MM.1S (cell line): ENCODE results near the gene RIPOR2.

Experiments used
- DNase-seq: peaks from one replicate; pipeline ENCODE4 v3.0.0-alpha.2; 2015
- H2AFZ ChIP-seq: fragments of 300-600 bp; sonication (generic); 2 replicates; pipeline ENCODE4 v1.6.0; 2016; ENCODE audit warnings: antibody characterized with exemption, low read length
- H3F3A ChIP-seq: fragments of 300-600 bp; sonication (generic); 2 replicates; pipeline ENCODE4 v1.6.1; 2016; ENCODE audit warnings: mild to moderate bottlenecking, antibody characterized with exemption, low read length, moderate library complexity, mixed read lengths; ENCODE audit not compliant: insufficient read depth
- H3K27ac ChIP-seq: fragments of 300-600 bp; sonication (generic); 2 replicates; pipeline ENCODE4 v1.5.1; 2016; ENCODE audit warnings: mild to moderate bottlenecking, low read length
- H3K27me3 ChIP-seq: fragments of 300-600 bp; sonication (generic); replicated peaks from 2 replicates; pipeline ENCODE4 v1.6.0; 2016; ENCODE audit warnings: low read length; ENCODE audit not compliant: insufficient read depth
- H3K36me3 ChIP-seq: fragments of 300-600 bp; sonication (generic); replicated peaks from 2 replicates; pipeline ENCODE4 v1.6.1; 2016; ENCODE audit warnings: mild to moderate bottlenecking, low read length, mixed read lengths; ENCODE audit not compliant: insufficient read depth
- H3K4me1 ChIP-seq: fragments of 300-600 bp; sonication (generic); 2 replicates; pipeline ENCODE4 v1.6.1; 2016; ENCODE audit warnings: low read length, mixed read lengths
- H3K4me2 ChIP-seq: fragments of 300-600 bp; sonication (generic); 2 replicates; pipeline ENCODE4 v1.6.0; 2016; ENCODE audit warnings: low read depth, low read length
- H3K4me3 ChIP-seq: fragments of 300-600 bp; sonication (generic); 2 replicates; pipeline ENCODE4 v1.5.1; 2016; ENCODE audit warnings: low read length, mixed read lengths
- H3K79me2 ChIP-seq: fragments of 300-600 bp; sonication (generic); 2 replicates; pipeline ENCODE4 v1.6.1; 2016; ENCODE audit warnings: mixed run types, low read length, mixed read lengths
- H3K9ac ChIP-seq: fragments of 300-600 bp; sonication (generic); 2 replicates; pipeline ENCODE4 v1.6.1; 2016; ENCODE audit warnings: low read length, mixed read lengths
- H3K9me2 ChIP-seq: fragments of 300-600 bp; sonication (generic); replicated peaks from 2 replicates; pipeline ENCODE4 v1.6.1; 2016; ENCODE audit warnings: mild to moderate bottlenecking, low read length, mixed read lengths; ENCODE audit not compliant: insufficient read depth
- H3K9me3 ChIP-seq: fragments of 300-600 bp; sonication (generic); replicated peaks from 2 replicates; pipeline ENCODE4 v1.6.1; 2016; ENCODE audit warnings: mild to moderate bottlenecking, low read length, mixed read lengths; ENCODE audit not compliant: insufficient read depth
- H4K20me1 ChIP-seq: fragments of 300-600 bp; sonication (generic); 2 replicates; pipeline ENCODE4 v1.6.1; 2016; ENCODE audit warnings: mild to moderate bottlenecking, low read length, moderate library complexity, mixed read lengths; ENCODE audit not compliant: insufficient read depth
- EZH2 ChIP-seq: fragments of 300-600 bp; sonication (generic); optimal IDR thresholded peaks from 2 replicates; pipeline ENCODE3; 2017; ENCODE audit warnings: low read depth, mild to moderate bottlenecking, antibody characterized with exemption, low read length, mixed read lengths
- EZH2phosphoT487 ChIP-seq: fragments of 300-600 bp; sonication (generic); IDR thresholded peaks from 2 replicates; pipeline ENCODE4 v1.6.1; 2018; ENCODE audit warnings: antibody characterized with exemption, low read length
- TF ChIP-seq, protein P1 (sequence below): fragments of 300-600 bp; sonication (generic); IDR thresholded peaks from 2 replicates; pipeline ENCODE4 v1.5.1; 2016; ENCODE audit warnings: antibody characterized with exemption, low read length, mixed read lengths

The RIPOR2 gene

DNA sequence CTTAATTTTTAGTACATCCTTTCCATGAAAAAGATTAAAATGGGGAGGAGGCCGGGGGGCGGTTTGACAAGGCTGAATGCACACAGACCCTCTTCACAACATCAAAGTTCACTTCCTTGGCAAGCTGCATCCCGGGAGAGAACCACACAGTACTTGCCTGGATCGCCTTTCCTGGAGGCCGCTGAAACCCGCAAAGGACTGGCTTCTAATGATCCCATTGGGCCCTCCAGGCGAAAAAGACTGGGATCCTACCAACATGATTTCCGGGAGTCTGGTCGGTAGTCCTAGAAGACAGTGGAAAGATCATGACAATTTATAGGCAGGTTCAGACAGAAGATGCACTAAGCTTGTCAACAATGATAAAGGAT, 60.2 kb downstream of the RIPOR2 start:
- no peak overlapping the region for H3K4me3 ChIP-seq
- no peaks in the 10 kb centered on the region for H3K27me3 ChIP-seq
- H3K36me3 ChIP-seq = no peaks in the 10 kb centered on the region
- no peaks in the 10 kb centered on the region for H3K79me2 ChIP-seq
- H3K9ac ChIP-seq = no peak overlapping the region
- no peaks in the 10 kb centered on the region for H3K9me2 ChIP-seq
- no peak overlapping the region for H3K27ac ChIP-seq
- no peaks in the 10 kb centered on the region for H4K20me1 ChIP-seq
- no peaks in the 10 kb centered on the region for H3K4me1 ChIP-seq
- DNase-seq = no peak
- H3K9me3 ChIP-seq = no peaks in the 10 kb centered on the region
- H2AFZ ChIP-seq = no peak overlapping the region
- TF ChIP-seq EZH2 (no peak), EZH2phosphoT487 (no peak)
- TF ChIP-seq, protein P1, sequence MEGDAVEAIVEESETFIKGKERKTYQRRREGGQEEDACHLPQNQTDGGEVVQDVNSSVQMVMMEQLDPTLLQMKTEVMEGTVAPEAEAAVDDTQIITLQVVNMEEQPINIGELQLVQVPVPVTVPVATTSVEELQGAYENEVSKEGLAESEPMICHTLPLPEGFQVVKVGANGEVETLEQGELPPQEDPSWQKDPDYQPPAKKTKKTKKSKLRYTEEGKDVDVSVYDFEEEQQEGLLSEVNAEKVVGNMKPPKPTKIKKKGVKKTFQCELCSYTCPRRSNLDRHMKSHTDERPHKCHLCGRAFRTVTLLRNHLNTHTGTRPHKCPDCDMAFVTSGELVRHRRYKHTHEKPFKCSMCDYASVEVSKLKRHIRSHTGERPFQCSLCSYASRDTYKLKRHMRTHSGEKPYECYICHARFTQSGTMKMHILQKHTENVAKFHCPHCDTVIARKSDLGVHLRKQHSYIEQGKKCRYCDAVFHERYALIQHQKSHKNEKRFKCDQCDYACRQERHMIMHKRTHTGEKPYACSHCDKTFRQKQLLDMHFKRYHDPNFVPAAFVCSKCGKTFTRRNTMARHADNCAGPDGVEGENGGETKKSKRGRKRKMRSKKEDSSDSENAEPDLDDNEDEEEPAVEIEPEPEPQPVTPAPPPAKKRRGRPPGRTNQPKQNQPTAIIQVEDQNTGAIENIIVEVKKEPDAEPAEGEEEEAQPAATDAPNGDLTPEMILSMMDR = no peak
- no peak overlapping the region for H3K4me2 ChIP-seq
- no peaks in the 10 kb centered on the region for H3F3A ChIP-seq

DNA sequence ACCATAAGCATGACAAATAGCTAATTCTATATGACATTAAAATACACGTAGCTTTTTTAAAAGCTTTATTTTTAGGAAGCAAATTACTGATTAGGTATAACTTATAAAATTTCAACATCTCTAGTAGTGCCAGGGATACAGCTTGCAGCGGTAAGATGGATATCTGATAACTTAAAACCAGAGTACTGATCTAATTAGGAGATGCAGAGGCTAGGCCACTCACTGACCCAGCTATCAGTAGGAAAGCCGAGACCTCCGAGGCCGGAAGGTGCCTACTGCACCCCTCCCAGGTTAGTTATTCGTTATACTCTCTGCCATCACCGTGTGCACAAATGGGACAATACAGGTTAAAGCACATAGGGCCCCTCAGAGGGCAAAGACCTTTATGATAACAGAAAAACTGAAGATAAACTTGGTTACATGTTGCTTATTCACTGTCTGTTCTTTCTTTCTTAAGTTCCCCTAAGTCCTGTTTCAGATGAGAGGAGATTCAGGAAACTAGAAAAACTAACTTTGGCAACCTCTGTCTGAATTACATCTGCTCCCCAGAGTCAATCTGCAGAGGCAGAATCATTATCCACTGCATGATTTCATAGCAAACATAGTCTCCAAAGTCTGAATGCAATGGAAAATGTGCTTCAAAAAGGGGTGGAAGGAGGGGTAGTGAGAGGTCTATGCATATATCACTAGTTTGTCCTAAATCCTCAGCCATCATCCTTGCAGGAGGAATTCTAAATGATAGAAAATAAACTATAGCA, 60.8 kb downstream of the RIPOR2 start:
- Histone ChIP-seq H3F3A (no peaks in the 10 kb centered on the region), H2AFZ (no peak overlapping the region), H3K4me1 (no peaks in the 10 kb centered on the region), H3K9ac (no peak overlapping the region), H3K27me3 (no peaks in the 10 kb centered on the region), H3K4me2 (no peak overlapping the region), H4K20me1 (no peaks in the 10 kb centered on the region), H3K27ac (no peak overlapping the region), H3K9me2 (no peaks in the 10 kb centered on the region), H3K4me3 (no peak overlapping the region), H3K9me3 (no peaks in the 10 kb centered on the region), H3K36me3 (no peaks in the 10 kb centered on the region), H3K79me2 (no peaks in the 10 kb centered on the region)
- no peak for DNase-seq
- no peak for TF ChIP-seq EZH2
- TF ChIP-seq, protein P1 = no peak
- no peak for TF ChIP-seq EZH2phosphoT487

DNA sequence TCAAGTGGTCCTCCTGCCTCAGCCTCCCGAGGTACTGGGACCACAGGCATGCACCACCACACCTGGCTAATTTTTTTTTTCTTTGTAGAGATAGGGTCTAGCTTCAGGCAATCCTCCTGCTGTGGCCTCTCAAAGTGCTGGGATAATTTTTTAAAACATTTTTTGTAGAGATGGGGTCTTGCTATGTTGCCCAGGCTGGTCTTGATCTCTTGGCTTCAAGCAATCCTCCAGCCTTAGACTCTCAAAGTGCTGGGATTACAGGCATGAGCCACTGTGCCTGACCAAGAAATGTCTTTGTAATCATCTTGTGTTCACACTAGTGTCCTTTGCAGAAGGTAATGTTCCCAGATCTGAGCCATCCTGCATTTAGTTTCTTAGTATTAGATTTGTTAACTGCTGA, 61.6 kb downstream of the RIPOR2 start:
- Histone ChIP-seq H3K4me2 (no peak overlapping the region), H3K36me3 (no peaks in the 10 kb centered on the region), H3K27me3 (no peaks in the 10 kb centered on the region), H3K27ac (no peak overlapping the region), H3K9me2 (no peaks in the 10 kb centered on the region), H3F3A (no peaks in the 10 kb centered on the region), H3K9ac (no peak overlapping the region), H3K4me3 (no peak overlapping the region), H3K4me1 (no peaks in the 10 kb centered on the region), H3K9me3 (no peaks in the 10 kb centered on the region), H4K20me1 (no peaks in the 10 kb centered on the region), H2AFZ (no peak overlapping the region), H3K79me2 (no peaks in the 10 kb centered on the region)
- TF ChIP-seq, protein P1 = no peak
- TF ChIP-seq EZH2phosphoT487 = no peak
- TF ChIP-seq EZH2 = no peak
- no peak for DNase-seq
